ENCODE data around the gene RPS25.

The RPS25 gene

GRCh38 chr11:119011476-119012053, 6.6 kb downstream of the RPS25 start:
- TF ChIP-seq, protein P1, sequence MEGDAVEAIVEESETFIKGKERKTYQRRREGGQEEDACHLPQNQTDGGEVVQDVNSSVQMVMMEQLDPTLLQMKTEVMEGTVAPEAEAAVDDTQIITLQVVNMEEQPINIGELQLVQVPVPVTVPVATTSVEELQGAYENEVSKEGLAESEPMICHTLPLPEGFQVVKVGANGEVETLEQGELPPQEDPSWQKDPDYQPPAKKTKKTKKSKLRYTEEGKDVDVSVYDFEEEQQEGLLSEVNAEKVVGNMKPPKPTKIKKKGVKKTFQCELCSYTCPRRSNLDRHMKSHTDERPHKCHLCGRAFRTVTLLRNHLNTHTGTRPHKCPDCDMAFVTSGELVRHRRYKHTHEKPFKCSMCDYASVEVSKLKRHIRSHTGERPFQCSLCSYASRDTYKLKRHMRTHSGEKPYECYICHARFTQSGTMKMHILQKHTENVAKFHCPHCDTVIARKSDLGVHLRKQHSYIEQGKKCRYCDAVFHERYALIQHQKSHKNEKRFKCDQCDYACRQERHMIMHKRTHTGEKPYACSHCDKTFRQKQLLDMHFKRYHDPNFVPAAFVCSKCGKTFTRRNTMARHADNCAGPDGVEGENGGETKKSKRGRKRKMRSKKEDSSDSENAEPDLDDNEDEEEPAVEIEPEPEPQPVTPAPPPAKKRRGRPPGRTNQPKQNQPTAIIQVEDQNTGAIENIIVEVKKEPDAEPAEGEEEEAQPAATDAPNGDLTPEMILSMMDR (IDR thresholded peaks at IDR 0.05; ENCODE audit: control insufficient read depth, insufficient read depth, low read depth, low read length, missing control alignments), result no peak
- no peak overlapping the region for H3K4me3 ChIP-seq (ENCODE audit: control insufficient read depth, low read depth, low read length)
- no peak for DNase-seq (ENCODE audit: low read depth)

GRCh38 chr11:119006656-119007055, 11.5 kb downstream of the RPS25 start:
- DNase-seq (ENCODE audit: low read depth), result no peak
- no peak overlapping the region for H3K4me3 ChIP-seq (ENCODE audit: control insufficient read depth, low read depth, low read length)
- TF ChIP-seq, protein P1 (IDR thresholded peaks at IDR 0.05; ENCODE audit: control insufficient read depth, insufficient read depth, low read depth, low read length, missing control alignments), result no peak

DNA sequence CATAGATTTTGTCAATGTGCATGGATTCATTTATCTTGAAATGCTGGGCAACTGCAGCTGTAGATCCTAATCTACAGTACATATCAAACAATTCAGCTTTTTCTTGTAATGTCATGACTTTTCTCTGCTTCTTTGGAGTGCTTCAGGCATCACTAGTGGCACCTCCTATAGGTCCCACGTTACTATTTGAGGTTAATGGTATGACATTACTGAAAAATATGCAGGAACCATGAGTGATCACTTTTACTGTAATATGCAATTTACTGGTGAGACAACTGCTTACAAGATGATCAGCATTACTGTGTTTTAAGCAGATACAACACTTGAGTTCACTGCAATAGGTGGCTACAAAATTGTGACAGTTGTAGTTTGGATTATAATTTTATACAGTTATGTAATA, 17.2 kb downstream of the RPS25 start:
- H3K4me3 ChIP-seq (ENCODE audit: control insufficient read depth, low read depth, low read length), result no peak overlapping the region
- DNase-seq (ENCODE audit: low read depth), result no peak
- TF ChIP-seq, protein P1 (IDR thresholded peaks at IDR 0.05; ENCODE audit: control insufficient read depth, insufficient read depth, low read depth, low read length, missing control alignments), result no peak

GRCh38 chr11:118998822-118999221, 19.3 kb downstream of the RPS25 start:
- peak overlapping the region; percentile 98 for H3K4me3 ChIP-seq (ENCODE audit: control insufficient read depth, low read depth, low read length)
- peak; percentile 18 for DNase-seq (ENCODE audit: low read depth)
- TF ChIP-seq, protein P1 (IDR thresholded peaks at IDR 0.05; ENCODE audit: control insufficient read depth, insufficient read depth, low read depth, low read length, missing control alignments), result no peak

GRCh38 chr11:118998388-118998717, 19.8 kb downstream of the RPS25 start:
- TF ChIP-seq, protein P1 (IDR thresholded peaks at IDR 0.05; ENCODE audit: control insufficient read depth, insufficient read depth, low read depth, low read length, missing control alignments), result no peak
- H3K4me3 ChIP-seq (ENCODE audit: control insufficient read depth, low read depth, low read length), result peak overlapping the region; percentile 98
- no peak for DNase-seq (ENCODE audit: low read depth)

GRCh38 chr11:118997627-118998387, 20.3 kb downstream of the RPS25 start, which contains the start of gene CENATAC:
Gene CENATAC, plus strand, starts transcription at chr11:118998138. Its CDS starts 60 bp downstream, at chr11:118998198.
- peak; percentile 35 for DNase-seq (ENCODE audit: low read depth)
- H3K4me3 ChIP-seq (ENCODE audit: control insufficient read depth, low read depth, low read length), result peak within 1 kb of the TSS; percentile 98
- TF ChIP-seq, protein P1 (IDR thresholded peaks at IDR 0.05; ENCODE audit: control insufficient read depth, insufficient read depth, low read depth, low read length, missing control alignments), result no peak
